Measurements from ENCODE around the gene NOS1.

GRCh38 chr12:117387832-117388231 is 26.4 kb upstream of the NOS1 start:
- TF ChIP-seq CTCF (conservative IDR thresholded peaks at IDR 0.05 in 1 of 2, IDR thresholded peaks at IDR 0.05 in 1 of 2; ENCODE audit: low read depth in 1 of 2, low read length in 2 of 2) (no peak), EZH2 (IDR thresholded peaks at IDR 0.05; ENCODE audit: low read length, missing control alignments) (no peak)

Data from fibroblast of lung (primary cell).